H1 (cell line): Measurements from ENCODE around the gene ANKRD6. TPM values are rescaled to one million over a fixed set of nuclear protein-coding genes. Genes with fewer than 3 reads are reported as not detected.

Experiments
- CBX5 ChIP-seq: fragments of 300-800, 300-1000 bp; sonication (generic); IDR thresholded peaks from 2 replicates; pipeline ENCODE4 v1.7.1; 2016; ENCODE audit warnings: antibody characterized with exemption, low read length, low read depth
- CHD7 ChIP-seq: fragments of 300-600 bp; sonication (generic); IDR thresholded peaks from 2 replicates; pipeline ENCODE4 v1.7.1; 2012; ENCODE audit warnings: low read length, moderate library complexity, mild to moderate bottlenecking, inconsistent platforms; ENCODE audit not compliant: insufficient replicate concordance
- EGR1 ChIP-seq: IDR thresholded peaks from 2 replicates; pipeline ENCODE4 v1.6.1; 2011; ENCODE audit warnings: low read depth, low read length, borderline replicate concordance
- EP300 ChIP-seq, 2 experiments: IDR thresholded peaks; 1 replicate in 1 of 2; 2 replicates in 1 of 2; pipeline ENCODE4 v1.6.1; 2011 to 2012; ENCODE audit warnings: low read depth in 2 of 2, low read length in 2 of 2, mild to moderate bottlenecking in 2 of 2, borderline replicate concordance in 1 of 2, inconsistent platforms in 1 of 2, moderate library complexity in 1 of 2
- NANOG ChIP-seq: IDR thresholded peaks from 2 replicates; pipeline ENCODE4 v1.6.1; 2011; ENCODE audit warnings: low read length, low read depth, mild to moderate bottlenecking, inconsistent platforms; ENCODE audit not compliant: insufficient read depth, poor library complexity, severe bottlenecking
- RFX5 ChIP-seq: IDR thresholded peaks from 2 replicates; pipeline ENCODE4 v1.6.1; 2011; ENCODE audit warnings: low read depth, low read length, improper control_type of control experiment, borderline replicate concordance
- SIRT6 ChIP-seq: IDR thresholded peaks from one replicate; pipeline ENCODE4 v1.7.1; 2012; ENCODE audit warnings: low read length, inconsistent platforms
- polyA plus RNA-seq, 7 experiments: library from polyadenylated mRNA; depleted of rRNA in 3 of 7; stranded (reverse) in 5 of 7; unstranded in 2 of 7; fragments of >200 nt in 5 of 7; fragments of 200-250 nt in 2 of 7; gene quantifications; 1 replicate in 5 of 7; 2 replicates in 1 of 7; 4 replicates in 1 of 7; pipeline versions ENCODE4 v1.2.1 to v1.2.3, GENCODE V29; 2011 to 2013; ENCODE audit warnings: missing spikeins in 2 of 7, mixed read lengths in 2 of 7
- total RNA-seq: library from RNA; stranded (reverse); fragmentation: NEBNext Ultra II Directional; extraction: Animal tissue kit (Norgen Biotek cat#: 25700); gene quantifications from 2 replicates; pipeline ENCODE4 v1.2.1, GENCODE V29; 2021

ANKRD6 gene
- total and polyA plus RNA-seq, 2 of the 8 experiments (the other 6 are each of a cell fraction or from before 2014, with no cell fraction given) = 5.9 to 12.8 TPM

- TF ChIP-seq CBX5 = no peak
- no peak for TF ChIP-seq CHD7
- no peak for TF ChIP-seq EP300 (IDR thresholded peaks at IDR 0.05; ENCODE audit: borderline replicate concordance in 1 of 2, low read depth in 2 of 2, low read length in 2 of 2)
- TF ChIP-seq NANOG = no peak
- no peak for TF ChIP-seq EGR1
- no peak for TF ChIP-seq SIRT6
- no peak for TF ChIP-seq RFX5
Observed at GRCh38 chr6:89539779-89540178, 106.8 kb downstream of the ANKRD6 start (continued).
